ENCODE data around the gene CSAD. TPM values are rescaled to one million over a fixed set of nuclear protein-coding genes. Genes with fewer than 3 reads are reported as not detected.

CSAD gene
- 60.0 TPM for polyA plus RNA-seq
- long read RNA-seq, donor 1, partial matches to known transcripts: 0 of 1 reads
- long read RNA-seq, donor 1, other reads (novel, unspliced or antisense): 0 of 1 reads
- long read RNA-seq, donor 2, partial matches to known transcripts: 0 of 1 reads
- long read RNA-seq, donor 2, other reads (novel, unspliced or antisense): 0 of 1 reads
- long read RNA-seq, donor 3: 0 reads
- long read RNA-seq, donor 4: 0 reads
- long read RNA-seq, donor 5, partial matches to known transcripts: 0 of 2 reads
- long read RNA-seq, donor 5, other reads (novel, unspliced or antisense): 0 of 2 reads
- long read RNA-seq, donor 6, partial matches to known transcripts: 0 of 1 reads
- long read RNA-seq, donor 6, other reads (novel, unspliced or antisense): 0 of 1 reads
- long read RNA-seq, donor 7, partial matches to known transcripts: 0 of 1 reads
- long read RNA-seq, donor 7, other reads (novel, unspliced or antisense): 0 of 1 reads
- long read RNA-seq, donor 8: 0 reads
- long read RNA-seq, donor 9, partial matches to known transcripts: 24 of 26 reads
- long read RNA-seq, donor 9, other reads (novel, unspliced or antisense): 0 of 26 reads
- long read RNA-seq, donor 10, partial matches to known transcripts: 0 of 1 reads
- long read RNA-seq, donor 10, other reads (novel, unspliced or antisense): 0 of 1 reads
- long read RNA-seq, donor 11: 0 reads

GRCh38 chr12:53180220-53180930, at the start of gene CSAD, which contains the start of gene ZNF740:
CSAD (minus strand) TSS chr12:53180925; CDS start chr12:53173470, 7,455 bp downstream.
ZNF740 (plus strand) TSS chr12:53180722; CDS start chr12:53181984, 1,262 bp downstream.
- peaks cover 38% of the 10 kb centered on the region for H3K4me1 ChIP-seq (ENCODE audit: control insufficient read depth, insufficient read depth, low read length)
- no peaks in the 10 kb centered on the region for H3K9me3 ChIP-seq (ENCODE audit: control insufficient read depth, low read depth, low read length)
- no CpG with 5 or more reads among the region's 70 CpGs for WGBS (ENCODE audit: insufficient coverage, low lambda C conversion rate)
- no peaks in the 10 kb centered on the region for H3K27me3 ChIP-seq (ENCODE audit: control insufficient read depth, insufficient read depth, low read length)
- peak within 1 kb of the TSS; percentile 88 for H3K27ac ChIP-seq (ENCODE audit: low read length)
- H3K4me3 ChIP-seq (ENCODE audit: low read length): peak within 1 kb of the TSS; percentile 82
- peak; percentile 98 to 99 for DNase-seq
- peaks cover 23% of the 10 kb centered on the region for H3K36me3 ChIP-seq (ENCODE audit: control insufficient read depth, insufficient read depth, low read length)

GRCh38 chr12:53230108-53230845, 49.6 kb upstream of the CSAD start:
- peaks cover 24% of the 10 kb centered on the region for H3K4me1 ChIP-seq (ENCODE audit: control insufficient read depth, insufficient read depth, low read length)
- 80% methylated on average over 2 of the region's 10 CpGs for WGBS (ENCODE audit: insufficient coverage, low lambda C conversion rate)
- no peak overlapping the region for H3K4me3 ChIP-seq (ENCODE audit: low read length)
- no peaks in the 10 kb centered on the region for H3K9me3 ChIP-seq (ENCODE audit: control insufficient read depth, low read depth, low read length)
- no peaks in the 10 kb centered on the region for H3K36me3 ChIP-seq (ENCODE audit: control insufficient read depth, insufficient read depth, low read length)
- H3K27me3 ChIP-seq (ENCODE audit: control insufficient read depth, insufficient read depth, low read length): peaks cover 46% of the 10 kb centered on the region
- no peak for DNase-seq
- H3K27ac ChIP-seq (ENCODE audit: low read length): no peak overlapping the region

- Histone ChIP-seq H3K9me3 (ENCODE audit: control insufficient read depth, low read depth, low read length) (no peaks in the 10 kb centered on the region), H3K36me3 (ENCODE audit: control insufficient read depth, insufficient read depth, low read length) (no peaks in the 10 kb centered on the region), H3K4me3 (ENCODE audit: low read length) (no peak overlapping the region), H3K27me3 (ENCODE audit: control insufficient read depth, insufficient read depth, low read length) (peaks cover 42% of the 10 kb centered on the region), H3K4me1 (ENCODE audit: control insufficient read depth, insufficient read depth, low read length) (peaks cover 25% of the 10 kb centered on the region), H3K27ac (ENCODE audit: low read length) (no peak overlapping the region)
- WGBS (ENCODE audit: insufficient coverage, low lambda C conversion rate): no CpG with 5 or more reads among the region's 2 CpGs
- no peak for DNase-seq
These were observed 48.7 kb upstream of the CSAD start for GRCh38 chr12:53229454-53229853.

GRCh38 chr12:53227836-53228235, 47.1 kb upstream of the CSAD start:
- DNase-seq: no peak
- H3K4me1 ChIP-seq (ENCODE audit: control insufficient read depth, insufficient read depth, low read length): peaks cover 25% of the 10 kb centered on the region
- no peak overlapping the region for H3K4me3 ChIP-seq (ENCODE audit: low read length)
- peaks cover 27% of the 10 kb centered on the region for H3K27me3 ChIP-seq (ENCODE audit: control insufficient read depth, insufficient read depth, low read length)
- H3K36me3 ChIP-seq (ENCODE audit: control insufficient read depth, insufficient read depth, low read length): no peaks in the 10 kb centered on the region
- no peak overlapping the region for H3K27ac ChIP-seq (ENCODE audit: low read length)
- WGBS (ENCODE audit: insufficient coverage, low lambda C conversion rate): no CpG with 5 or more reads among the region's 1 CpG
- H3K9me3 ChIP-seq (ENCODE audit: control insufficient read depth, low read depth, low read length): no peaks in the 10 kb centered on the region

GRCh38 chr12:53227341-53227740, 46.6 kb upstream of the CSAD start:
- Histone ChIP-seq H3K36me3 (ENCODE audit: control insufficient read depth, insufficient read depth, low read length) (no peaks in the 10 kb centered on the region), H3K4me1 (ENCODE audit: control insufficient read depth, insufficient read depth, low read length) (peaks cover 25% of the 10 kb centered on the region), H3K4me3 (ENCODE audit: low read length) (no peak overlapping the region), H3K9me3 (ENCODE audit: control insufficient read depth, low read depth, low read length) (no peaks in the 10 kb centered on the region), H3K27me3 (ENCODE audit: control insufficient read depth, insufficient read depth, low read length) (peaks cover 22% of the 10 kb centered on the region), H3K27ac (ENCODE audit: low read length) (no peak overlapping the region)
- no CpG with 5 or more reads among the region's 11 CpGs for WGBS (ENCODE audit: insufficient coverage, low lambda C conversion rate)
- DNase-seq: no peak

GRCh38 chr12:53226815-53227214, 46.1 kb upstream of the CSAD start:
- H3K36me3 ChIP-seq (ENCODE audit: control insufficient read depth, insufficient read depth, low read length): no peaks in the 10 kb centered on the region
- peaks cover 30% of the 10 kb centered on the region for H3K4me1 ChIP-seq (ENCODE audit: control insufficient read depth, insufficient read depth, low read length)
- H3K9me3 ChIP-seq (ENCODE audit: control insufficient read depth, low read depth, low read length): no peaks in the 10 kb centered on the region
- no CpG with 5 or more reads among the region's 4 CpGs for WGBS (ENCODE audit: insufficient coverage, low lambda C conversion rate)
- DNase-seq: no peak
- H3K27me3 ChIP-seq (ENCODE audit: control insufficient read depth, insufficient read depth, low read length): peaks cover 20% of the 10 kb centered on the region
- no peak overlapping the region for H3K27ac ChIP-seq (ENCODE audit: low read length)
- H3K4me3 ChIP-seq (ENCODE audit: low read length): no peak overlapping the region

- H3K27ac ChIP-seq (ENCODE audit: low read length): no peak overlapping the region
- no peak for DNase-seq
- H3K4me3 ChIP-seq (ENCODE audit: low read length): no peak overlapping the region
- 100% methylated on average over 1 of the region's 10 CpGs for WGBS (ENCODE audit: insufficient coverage, low lambda C conversion rate)
- peaks cover 10% of the 10 kb centered on the region for H3K27me3 ChIP-seq (ENCODE audit: control insufficient read depth, insufficient read depth, low read length)
- peaks cover 30% of the 10 kb centered on the region for H3K4me1 ChIP-seq (ENCODE audit: control insufficient read depth, insufficient read depth, low read length)
- H3K36me3 ChIP-seq (ENCODE audit: control insufficient read depth, insufficient read depth, low read length): no peaks in the 10 kb centered on the region
- no peaks in the 10 kb centered on the region for H3K9me3 ChIP-seq (ENCODE audit: control insufficient read depth, low read depth, low read length)
These were observed 45.1 kb upstream of the CSAD start for GRCh38 chr12:53225635-53226424.

- Histone ChIP-seq H3K9me3 (ENCODE audit: control insufficient read depth, low read depth, low read length) (peaks cover 2% of the 10 kb centered on the region), H3K36me3 (ENCODE audit: control insufficient read depth, insufficient read depth, low read length) (no peaks in the 10 kb centered on the region), H3K4me1 (ENCODE audit: control insufficient read depth, insufficient read depth, low read length) (peaks cover 30% of the 10 kb centered on the region), H3K4me3 (ENCODE audit: low read length) (no peak overlapping the region), H3K27me3 (ENCODE audit: control insufficient read depth, insufficient read depth, low read length) (peaks cover 3% of the 10 kb centered on the region), H3K27ac (ENCODE audit: low read length) (no peak overlapping the region)
- 62% methylated on average over 5 of the region's 10 CpGs for WGBS (ENCODE audit: insufficient coverage, low lambda C conversion rate)
- no peak for DNase-seq
These were observed 44.3 kb upstream of the CSAD start for GRCh38 chr12:53224897-53225634.

All from large intestine (tissue), 12 donors.